Activated gamma-delta T cell (primary cell): ENCODE data around the gene MRTFB.

ENCODE experiments used
- DNase-seq: peaks from one replicate; lab custom pipeline; 2025; lab: John Stamatoyannopoulos, UW

The MRTFB gene

GRCh38 chr16:14131774-14132695, 60.9 kb downstream of the MRTFB start:
- DNase-seq: no peak

- DNase-seq: no peak
Observed at GRCh38 chr16:14132696-14133048, 61.6 kb downstream of the MRTFB start.

- DNase-seq: no peak
Observed at GRCh38 chr16:14133907-14134306, 62.8 kb downstream of the MRTFB start.

GRCh38 chr16:14135704-14136103, 64.6 kb downstream of the MRTFB start:
- no peak for DNase-seq

- no peak for DNase-seq
Observed at GRCh38 chr16:14139872-14140271, 68.8 kb downstream of the MRTFB start.

- DNase-seq: no peak
Observed at GRCh38 chr16:14140923-14141322, 69.8 kb downstream of the MRTFB start.

- no peak for DNase-seq
Observed at GRCh38 chr16:14146445-14146844, 75.3 kb downstream of the MRTFB start.

GRCh38 chr16:14148016-14148415, 76.9 kb downstream of the MRTFB start:
- no peak for DNase-seq

- no peak for DNase-seq
Observed at GRCh38 chr16:14148569-14148968, 77.5 kb downstream of the MRTFB start.

- no peak for DNase-seq
Observed at GRCh38 chr16:14150796-14151195, 79.7 kb downstream of the MRTFB start.

GRCh38 chr16:14151256-14152030, 80.3 kb downstream of the MRTFB start:
- no peak for DNase-seq

- DNase-seq: no peak
Observed at GRCh38 chr16:14155572-14156190, 84.6 kb downstream of the MRTFB start.

GRCh38 chr16:14164916-14165662, 94.0 kb downstream of the MRTFB start:
- DNase-seq: no peak

- no peak for DNase-seq
Observed at GRCh38 chr16:14168146-14168545, 97.0 kb downstream of the MRTFB start.

GRCh38 chr16:14172200-14172809, 101.2 kb downstream of the MRTFB start:
- no peak for DNase-seq

GRCh38 chr16:14175086-14175485, 104.0 kb downstream of the MRTFB start:
- DNase-seq: no peak

- DNase-seq: no peak
Observed at GRCh38 chr16:14177704-14178103, 106.6 kb downstream of the MRTFB start.

GRCh38 chr16:14179116-14179515, 108.0 kb downstream of the MRTFB start:
- no peak for DNase-seq

GRCh38 chr16:14180481-14180944, 109.4 kb downstream of the MRTFB start:
- DNase-seq: no peak

- no peak for DNase-seq
Observed at GRCh38 chr16:14181371-14182050, 110.4 kb downstream of the MRTFB start.

- DNase-seq: no peak
Observed at GRCh38 chr16:14182999-14183398, 111.9 kb downstream of the MRTFB start.
